Neural cell (in vitro differentiated cells): ENCODE measurements around the gene PREX1.

Source experiments
- EZH2 ChIP-seq: fragments of 200-600, 300-800 bp; shearing (Covaris generic), sonication (generic); IDR thresholded peaks from 2 replicates; pipeline ENCODE4 v1.6.1; 2014; ENCODE audit warnings: antibody characterized with exemption, low read length, borderline replicate concordance, mild to moderate bottlenecking; ENCODE audit not compliant: insufficient read depth, poor library complexity, severe bottlenecking
- POLR2AphosphoS5 ChIP-seq: IDR thresholded peaks from 2 replicates; pipeline ENCODE4 v1.6.1; 2012
- RAD21 ChIP-seq: fragments of 450-650 bp; conservative IDR thresholded peaks from 2 replicates; pipeline ENCODE4 v1.6.1; 2014; ENCODE audit warnings: antibody characterized with exemption, mild to moderate bottlenecking, moderate library complexity
- SMC3 ChIP-seq: fragments of 450-650 bp; conservative IDR thresholded peaks from 2 replicates; pipeline ENCODE4 v1.6.1; 2014; ENCODE audit warnings: antibody characterized with exemption, mild to moderate bottlenecking, moderate library complexity; ENCODE audit not compliant: poor library complexity
- TF ChIP-seq, protein P1 (sequence below): fragments of 450-650 bp; IDR thresholded peaks from 2 replicates; pipeline ENCODE4 v1.5.1; 2014; ENCODE audit warnings: antibody characterized with exemption, mild to moderate bottlenecking, moderate library complexity; ENCODE audit not compliant: poor library complexity, severe bottlenecking
- TF ChIP-seq, protein P2 (sequence below): IDR thresholded peaks from 2 replicates; pipeline ENCODE4 v1.6.1; 2012; ENCODE audit warnings: borderline replicate concordance

DNA sequence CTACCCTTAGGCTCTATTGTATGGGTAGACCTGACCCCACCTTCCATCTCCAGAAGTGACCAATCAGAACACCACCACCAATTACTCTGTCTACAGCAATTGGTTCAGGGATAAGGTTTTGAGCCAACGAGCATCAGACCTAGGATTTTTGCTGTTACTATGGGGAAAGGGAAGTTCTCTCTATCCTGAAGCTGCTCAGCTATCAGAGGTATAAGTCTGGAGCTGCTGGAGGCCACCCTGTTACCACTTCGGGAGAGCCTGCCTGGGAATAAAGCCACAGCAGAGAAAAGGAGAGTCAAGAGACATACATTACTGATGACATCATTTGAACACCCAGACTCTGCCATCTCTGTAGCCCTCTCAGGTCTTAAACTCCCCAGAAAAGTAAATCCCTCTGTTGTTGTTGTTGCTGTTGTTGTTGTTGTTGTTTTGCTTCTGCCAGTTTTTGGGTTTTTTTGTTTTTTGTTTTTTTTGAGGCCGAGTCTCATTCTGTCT, 94.5 kb downstream of the PREX1 start:
- no peak for TF ChIP-seq POLR2AphosphoS5
- TF ChIP-seq EZH2, result no peak
- TF ChIP-seq, protein P1, sequence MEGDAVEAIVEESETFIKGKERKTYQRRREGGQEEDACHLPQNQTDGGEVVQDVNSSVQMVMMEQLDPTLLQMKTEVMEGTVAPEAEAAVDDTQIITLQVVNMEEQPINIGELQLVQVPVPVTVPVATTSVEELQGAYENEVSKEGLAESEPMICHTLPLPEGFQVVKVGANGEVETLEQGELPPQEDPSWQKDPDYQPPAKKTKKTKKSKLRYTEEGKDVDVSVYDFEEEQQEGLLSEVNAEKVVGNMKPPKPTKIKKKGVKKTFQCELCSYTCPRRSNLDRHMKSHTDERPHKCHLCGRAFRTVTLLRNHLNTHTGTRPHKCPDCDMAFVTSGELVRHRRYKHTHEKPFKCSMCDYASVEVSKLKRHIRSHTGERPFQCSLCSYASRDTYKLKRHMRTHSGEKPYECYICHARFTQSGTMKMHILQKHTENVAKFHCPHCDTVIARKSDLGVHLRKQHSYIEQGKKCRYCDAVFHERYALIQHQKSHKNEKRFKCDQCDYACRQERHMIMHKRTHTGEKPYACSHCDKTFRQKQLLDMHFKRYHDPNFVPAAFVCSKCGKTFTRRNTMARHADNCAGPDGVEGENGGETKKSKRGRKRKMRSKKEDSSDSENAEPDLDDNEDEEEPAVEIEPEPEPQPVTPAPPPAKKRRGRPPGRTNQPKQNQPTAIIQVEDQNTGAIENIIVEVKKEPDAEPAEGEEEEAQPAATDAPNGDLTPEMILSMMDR, result no peak
- TF ChIP-seq, protein P2, sequence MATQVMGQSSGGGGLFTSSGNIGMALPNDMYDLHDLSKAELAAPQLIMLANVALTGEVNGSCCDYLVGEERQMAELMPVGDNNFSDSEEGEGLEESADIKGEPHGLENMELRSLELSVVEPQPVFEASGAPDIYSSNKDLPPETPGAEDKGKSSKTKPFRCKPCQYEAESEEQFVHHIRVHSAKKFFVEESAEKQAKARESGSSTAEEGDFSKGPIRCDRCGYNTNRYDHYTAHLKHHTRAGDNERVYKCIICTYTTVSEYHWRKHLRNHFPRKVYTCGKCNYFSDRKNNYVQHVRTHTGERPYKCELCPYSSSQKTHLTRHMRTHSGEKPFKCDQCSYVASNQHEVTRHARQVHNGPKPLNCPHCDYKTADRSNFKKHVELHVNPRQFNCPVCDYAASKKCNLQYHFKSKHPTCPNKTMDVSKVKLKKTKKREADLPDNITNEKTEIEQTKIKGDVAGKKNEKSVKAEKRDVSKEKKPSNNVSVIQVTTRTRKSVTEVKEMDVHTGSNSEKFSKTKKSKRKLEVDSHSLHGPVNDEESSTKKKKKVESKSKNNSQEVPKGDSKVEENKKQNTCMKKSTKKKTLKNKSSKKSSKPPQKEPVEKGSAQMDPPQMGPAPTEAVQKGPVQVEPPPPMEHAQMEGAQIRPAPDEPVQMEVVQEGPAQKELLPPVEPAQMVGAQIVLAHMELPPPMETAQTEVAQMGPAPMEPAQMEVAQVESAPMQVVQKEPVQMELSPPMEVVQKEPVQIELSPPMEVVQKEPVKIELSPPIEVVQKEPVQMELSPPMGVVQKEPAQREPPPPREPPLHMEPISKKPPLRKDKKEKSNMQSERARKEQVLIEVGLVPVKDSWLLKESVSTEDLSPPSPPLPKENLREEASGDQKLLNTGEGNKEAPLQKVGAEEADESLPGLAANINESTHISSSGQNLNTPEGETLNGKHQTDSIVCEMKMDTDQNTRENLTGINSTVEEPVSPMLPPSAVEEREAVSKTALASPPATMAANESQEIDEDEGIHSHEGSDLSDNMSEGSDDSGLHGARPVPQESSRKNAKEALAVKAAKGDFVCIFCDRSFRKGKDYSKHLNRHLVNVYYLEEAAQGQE, result no peak
- no peak for TF ChIP-seq RAD21
- no peak for TF ChIP-seq SMC3
